GM15510 (cell line): Measurements from ENCODE around the gene ADAMTS13.

Experiments used
- POLR2A ChIP-seq: IDR thresholded peaks from 3 replicates; pipeline ENCODE4 v1.6.1; 2011; ENCODE audit warnings: borderline replicate concordance; ENCODE audit not compliant: insufficient read length; ENCODE audit errors: extremely low read depth

Gene ADAMTS13

GRCh38 chr9:133456409-133456808 is 34.2 kb downstream of the ADAMTS13 start:
- no peak for TF ChIP-seq POLR2A

- TF ChIP-seq POLR2A = no peak
Measured at GRCh38 chr9:133457233-133457632, 35.1 kb downstream of the ADAMTS13 start.

- TF ChIP-seq POLR2A = no peak
Measured at GRCh38 chr9:133457748-133458147, 35.6 kb downstream of the ADAMTS13 start.

- no peak for TF ChIP-seq POLR2A
Measured at GRCh38 chr9:133458643-133459312, 36.6 kb downstream of the ADAMTS13 start.

- peak; percentile 57 for TF ChIP-seq POLR2A
Measured at GRCh38 chr9:133459476-133460404, 37.6 kb downstream of the ADAMTS13 start, which contains the start of gene CACFD1. Gene CACFD1, plus strand, starts transcription at chr9:133459978. Its CDS starts 89 bp downstream, at chr9:133460067.

- TF ChIP-seq POLR2A = peak; percentile 19
Measured at GRCh38 chr9:133460405-133461175, 38.4 kb downstream of the ADAMTS13 start.

- no peak for TF ChIP-seq POLR2A
Measured at GRCh38 chr9:133461975-133462374, 39.8 kb downstream of the ADAMTS13 start.

- TF ChIP-seq POLR2A = no peak
Measured at GRCh38 chr9:133463234-133463863, 41.2 kb downstream of the ADAMTS13 start.

GRCh38 chr9:133463864-133464615 is 41.9 kb downstream of the ADAMTS13 start:
- no peak for TF ChIP-seq POLR2A

- TF ChIP-seq POLR2A = no peak
Measured at GRCh38 chr9:133464638-133465037, 42.5 kb downstream of the ADAMTS13 start.

GRCh38 chr9:133465984-133466383 is 43.8 kb downstream of the ADAMTS13 start:
- no peak for TF ChIP-seq POLR2A

- no peak for TF ChIP-seq POLR2A
Measured at GRCh38 chr9:133467101-133467500, 44.9 kb downstream of the ADAMTS13 start.

- no peak for TF ChIP-seq POLR2A
Measured at GRCh38 chr9:133468374-133468773, 46.2 kb downstream of the ADAMTS13 start.
